GM18861 (cell line): ENCODE data around the gene MALL.
"Not testable (repeated sequence)": the region's sequence is repeated elsewhere in the genome, so short reads cannot be mapped to it uniquely, and the experiment has no call there.

Experiments used
- ATAC-seq: cut with Tn5 transposase; IDR thresholded peaks from one replicate; pipeline ENCODE4 v1.9.1; 2021; ENCODE audit not compliant: unreplicated experiment

MALL gene

GRCh38 chr2:110054521-110055407 lies 60.9 kb downstream of the MALL start:
- ATAC-seq = not testable (repeated sequence)

DNA sequence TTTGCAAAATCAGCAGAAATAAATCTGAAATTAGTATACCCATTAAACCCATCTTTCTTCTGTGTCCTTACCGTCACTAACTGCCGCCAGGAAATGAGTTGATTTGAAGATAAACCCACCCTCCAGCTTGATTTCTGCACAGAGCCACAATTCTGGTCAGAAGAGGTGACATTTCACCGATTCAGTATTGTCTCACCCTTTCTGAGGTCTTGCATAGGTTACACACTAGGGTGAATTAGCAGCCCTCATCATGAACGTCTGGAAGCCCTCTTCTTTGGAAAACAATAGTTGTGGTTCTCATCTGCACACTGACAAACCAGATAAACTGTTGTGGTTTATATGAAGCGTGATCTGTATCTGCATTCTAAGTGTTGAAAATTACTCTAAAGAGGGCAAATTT lies 61.9 kb downstream of the MALL start:
- not testable (repeated sequence) for ATAC-seq

DNA sequence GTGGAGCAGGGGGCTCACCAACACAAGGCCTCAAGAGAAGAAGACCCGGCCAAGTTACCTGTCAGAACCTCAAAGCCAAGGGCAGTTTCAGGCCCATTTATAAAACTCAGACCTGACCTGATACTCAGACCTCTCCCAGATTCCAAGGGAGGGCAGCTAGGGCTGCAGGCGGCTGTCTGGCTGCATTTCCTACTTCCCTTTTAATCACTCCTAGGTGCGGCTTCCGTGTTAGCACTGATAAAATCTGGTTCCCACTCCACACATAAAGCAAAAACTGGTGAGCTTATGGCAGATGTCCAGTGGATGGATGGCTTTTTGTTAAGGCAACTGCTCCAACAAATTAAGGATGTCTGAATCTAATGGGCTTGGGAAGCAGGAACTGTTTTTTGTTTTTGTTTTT lies 63.5 kb downstream of the MALL start:
- ATAC-seq = not testable (repeated sequence)

GRCh38 chr2:110050222-110050621 lies 65.4 kb downstream of the MALL start:
- not testable (repeated sequence) for ATAC-seq

DNA sequence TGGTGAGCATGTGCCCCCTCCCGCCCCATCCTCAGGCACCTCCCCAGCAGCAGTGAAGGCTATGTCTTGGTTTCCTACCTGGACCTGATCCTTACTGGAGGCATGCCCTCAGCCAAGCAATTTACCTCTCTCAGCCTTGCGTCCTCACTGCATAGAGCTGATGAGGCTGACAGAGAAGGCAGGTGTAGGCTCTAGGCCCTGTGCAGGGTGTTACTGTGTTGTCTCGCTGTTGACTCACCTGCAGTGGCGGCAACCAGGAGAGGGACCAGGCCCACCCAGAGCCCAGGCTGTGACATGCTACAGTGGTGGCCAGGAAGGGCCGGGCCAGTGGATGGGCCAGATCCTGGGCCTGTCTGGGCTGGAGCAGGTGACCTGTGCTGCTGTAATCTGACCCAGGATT lies 65.9 kb downstream of the MALL start:
- ATAC-seq = not testable (repeated sequence)

DNA sequence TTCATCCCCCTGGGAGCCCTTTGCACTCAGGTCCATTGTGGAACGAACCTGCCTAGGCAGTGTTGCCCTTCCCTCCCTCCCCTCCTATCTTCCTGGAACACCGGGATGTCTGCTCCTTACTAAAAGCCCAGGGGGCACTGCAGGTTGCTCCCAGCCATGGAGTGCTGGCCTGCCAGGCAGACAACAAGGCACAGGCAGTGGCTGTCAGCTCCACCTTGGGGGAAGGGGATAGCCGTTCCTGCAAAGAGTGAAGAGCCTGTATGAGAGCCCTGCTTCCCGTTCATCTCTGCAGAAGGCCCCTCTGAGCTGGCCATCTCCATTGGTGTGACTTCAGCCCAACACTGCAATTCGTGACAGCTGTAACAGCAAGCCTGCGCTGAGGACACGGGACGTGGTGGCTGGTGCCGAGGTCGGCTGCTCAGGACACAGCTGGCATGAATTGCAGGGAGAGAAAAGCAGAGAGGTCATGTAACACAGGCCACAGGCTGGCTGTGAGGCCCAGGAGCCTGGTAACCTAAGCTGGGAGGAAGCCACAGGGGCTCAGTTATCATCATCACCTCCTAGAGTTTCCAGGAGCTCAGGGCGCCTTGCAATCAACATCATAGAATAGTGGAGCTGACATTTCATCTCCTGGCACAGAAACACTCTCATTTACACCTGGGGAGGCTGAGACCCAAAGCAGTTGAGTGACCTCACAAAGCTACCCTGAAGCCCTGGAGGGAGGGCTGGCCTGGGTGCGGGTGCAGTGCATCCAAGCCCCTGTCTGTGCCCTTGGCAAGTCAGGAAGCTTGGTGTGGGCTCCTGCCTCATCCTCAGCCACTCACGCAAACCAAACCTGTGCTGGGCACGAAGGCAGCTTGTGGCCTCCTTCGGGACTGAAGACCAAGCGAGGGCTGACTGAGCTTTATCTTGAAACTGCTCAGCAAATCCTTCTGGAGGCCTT lies 67.1 kb downstream of the MALL start:
- ATAC-seq = not testable (repeated sequence)

GRCh38 chr2:110047225-110047624 lies 68.4 kb downstream of the MALL start:
- ATAC-seq = not testable (repeated sequence)

DNA sequence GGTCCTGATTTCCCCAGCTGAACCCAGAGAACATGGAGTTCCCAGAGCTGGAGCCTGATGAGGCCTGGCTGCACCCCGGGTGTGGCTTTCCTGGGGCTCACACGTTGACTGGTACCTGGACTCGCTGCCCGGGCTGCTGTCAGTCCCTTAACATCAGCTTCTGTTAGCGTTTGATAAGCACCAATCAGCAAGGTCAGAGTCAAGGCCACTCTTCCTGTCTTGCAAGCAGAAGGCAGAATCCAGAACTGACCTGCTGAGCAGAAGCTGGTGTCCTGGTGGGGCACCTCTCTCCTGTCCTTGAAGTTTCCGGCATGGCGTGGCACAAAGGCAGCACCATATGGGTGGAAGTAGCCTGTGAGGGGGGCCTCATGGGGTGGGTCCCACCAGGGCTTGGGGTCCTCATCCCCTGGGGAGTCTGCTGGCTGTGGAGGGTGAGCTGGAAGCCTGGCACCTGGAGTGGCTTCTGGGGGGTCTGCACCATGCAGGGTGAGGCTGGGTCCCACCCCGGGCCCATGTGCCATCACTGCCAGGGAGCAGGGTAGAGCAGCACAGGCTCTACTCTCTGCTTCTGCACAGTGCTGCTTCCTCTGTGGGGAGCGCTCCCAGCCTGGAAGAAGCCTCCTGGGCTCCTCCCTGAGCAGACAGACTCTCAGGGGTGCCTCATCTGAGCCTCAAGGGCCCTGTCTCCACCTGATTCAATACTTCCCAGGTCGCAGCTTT lies 73.5 kb downstream of the MALL start:
- ATAC-seq = not testable (repeated sequence)

DNA sequence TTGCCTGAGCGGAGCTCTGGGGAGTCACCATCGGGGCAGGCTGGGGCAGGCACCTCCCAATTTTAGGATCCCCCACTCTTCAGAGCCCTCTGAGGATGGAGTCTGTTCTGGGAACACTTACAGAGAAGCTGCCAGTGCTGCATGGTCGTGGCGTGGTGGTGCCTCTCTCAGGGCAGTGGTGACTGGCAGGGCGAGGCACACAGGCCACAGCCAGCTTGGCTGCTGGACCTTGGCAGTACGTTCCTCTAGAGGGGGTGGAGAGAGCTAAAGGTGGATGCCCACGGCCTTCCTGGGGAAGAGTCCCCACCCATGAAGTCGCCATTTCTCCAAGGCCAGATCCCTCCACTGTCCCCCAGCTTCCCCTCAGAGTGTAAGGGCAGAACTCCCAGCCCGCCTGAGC lies 78.3 kb downstream of the MALL start:
- not testable (repeated sequence) for ATAC-seq

- ATAC-seq = not testable (repeated sequence)
Measured at GRCh38 chr2:110035384-110035783, 80.2 kb downstream of the MALL start.

GRCh38 chr2:110034935-110035334 lies 80.7 kb downstream of the MALL start:
- ATAC-seq = not testable (repeated sequence)
